ENCODE data around the gene GLB1L2.
"Not testable (repeated sequence)": the region's sequence is repeated elsewhere in the genome, so short reads cannot be mapped to it uniquely, and the experiment has no call there.

Gene GLB1L2, protein sequence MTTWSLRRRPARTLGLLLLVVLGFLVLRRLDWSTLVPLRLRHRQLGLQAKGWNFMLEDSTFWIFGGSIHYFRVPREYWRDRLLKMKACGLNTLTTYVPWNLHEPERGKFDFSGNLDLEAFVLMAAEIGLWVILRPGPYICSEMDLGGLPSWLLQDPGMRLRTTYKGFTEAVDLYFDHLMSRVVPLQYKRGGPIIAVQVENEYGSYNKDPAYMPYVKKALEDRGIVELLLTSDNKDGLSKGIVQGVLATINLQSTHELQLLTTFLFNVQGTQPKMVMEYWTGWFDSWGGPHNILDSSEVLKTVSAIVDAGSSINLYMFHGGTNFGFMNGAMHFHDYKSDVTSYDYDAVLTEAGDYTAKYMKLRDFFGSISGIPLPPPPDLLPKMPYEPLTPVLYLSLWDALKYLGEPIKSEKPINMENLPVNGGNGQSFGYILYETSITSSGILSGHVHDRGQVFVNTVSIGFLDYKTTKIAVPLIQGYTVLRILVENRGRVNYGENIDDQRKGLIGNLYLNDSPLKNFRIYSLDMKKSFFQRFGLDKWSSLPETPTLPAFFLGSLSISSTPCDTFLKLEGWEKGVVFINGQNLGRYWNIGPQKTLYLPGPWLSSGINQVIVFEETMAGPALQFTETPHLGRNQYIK

DNA sequence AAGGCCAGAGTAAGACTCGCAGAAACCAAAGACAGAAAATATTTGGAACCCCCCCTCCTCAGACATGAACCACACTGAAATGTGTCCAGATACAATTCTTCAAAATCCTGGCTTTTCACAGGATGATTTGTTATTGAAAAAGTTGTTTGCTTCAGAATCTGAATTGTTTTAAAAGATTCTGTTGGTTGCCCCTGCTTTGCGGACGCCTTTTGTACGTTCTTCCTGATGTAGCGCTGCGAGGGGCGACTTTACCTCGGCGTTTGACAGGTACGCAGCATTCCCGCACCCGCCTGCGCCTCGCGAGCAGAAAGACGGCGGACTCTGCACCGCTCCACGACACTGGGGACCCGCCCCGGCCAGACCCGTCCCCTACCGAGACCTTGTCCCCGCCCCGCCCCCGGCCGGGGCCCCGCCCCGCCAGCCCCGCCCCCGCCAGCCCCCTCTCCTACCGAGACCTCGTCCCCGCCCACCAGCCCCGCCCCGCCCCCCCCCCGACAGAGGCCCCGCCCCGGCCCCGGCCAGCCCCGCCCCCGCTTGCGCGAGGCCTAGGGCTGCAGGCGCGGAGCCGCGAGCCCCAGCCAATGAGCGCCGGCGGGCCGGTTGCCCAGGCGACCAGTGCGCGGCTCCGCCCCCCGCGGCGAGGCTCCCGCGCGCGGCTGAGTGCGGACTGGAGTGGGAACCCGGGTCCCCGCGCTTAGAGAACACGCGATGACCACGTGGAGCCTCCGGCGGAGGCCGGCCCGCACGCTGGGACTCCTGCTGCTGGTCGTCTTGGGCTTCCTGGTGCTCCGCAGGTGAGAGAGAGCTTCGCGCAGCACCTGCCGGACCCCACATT lies at the start of gene GLB1L2:
GLB1L2 (plus strand) TSS at position 635 of the 835 bp plus-strand sequence; CDS start at position 709, 74 bp downstream.
- peak; percentile 66 for DNase-seq (ENCODE audit: low spot score)

DNA sequence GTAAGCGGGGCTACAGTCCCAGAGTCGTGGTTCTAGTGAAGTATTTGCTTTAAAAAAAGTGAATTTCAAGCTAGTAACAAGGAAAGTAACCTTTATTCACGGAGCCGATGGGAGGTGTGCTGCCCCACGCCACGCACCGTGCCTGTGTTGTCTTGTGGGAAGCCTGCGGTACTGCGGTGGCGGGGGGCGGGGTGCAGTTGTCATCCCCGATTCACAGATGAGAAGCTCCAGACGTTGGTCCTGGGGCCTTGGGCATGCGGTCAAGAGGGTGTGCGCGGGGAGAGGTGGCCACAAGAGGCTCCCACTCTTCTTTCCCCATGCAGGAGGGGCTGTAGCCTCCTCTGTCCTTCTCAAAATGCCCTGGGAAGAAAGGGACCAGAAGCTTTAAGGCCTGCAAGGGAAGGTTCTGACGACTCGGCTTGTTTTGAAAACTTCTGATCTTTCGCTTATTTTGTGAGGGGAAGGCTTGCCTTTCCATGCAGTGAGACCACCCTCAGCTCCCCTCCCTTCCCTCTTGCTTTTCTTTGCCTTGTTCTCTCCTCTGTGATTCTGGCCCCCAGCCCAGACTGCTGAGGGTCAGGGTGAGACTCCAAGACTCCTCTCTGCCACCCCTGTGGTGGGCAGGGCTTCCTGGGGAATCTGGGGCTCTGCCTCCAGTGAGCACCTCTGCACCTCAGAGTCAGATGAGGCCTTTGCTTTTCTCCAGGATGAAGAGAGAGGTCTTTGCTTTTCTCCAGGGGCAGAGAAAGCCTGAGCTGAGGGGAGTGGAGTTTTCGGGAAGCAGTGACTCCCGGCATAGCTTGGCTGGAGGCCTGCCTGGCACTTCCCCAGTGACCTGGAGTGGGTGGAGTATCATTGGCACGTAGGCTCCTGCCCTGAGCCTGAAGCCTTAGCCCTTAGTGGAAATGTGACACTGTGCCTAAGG lies 49.4 kb upstream of the GLB1L2 start:
- no peak for DNase-seq (ENCODE audit: low spot score)

- DNase-seq (ENCODE audit: low spot score) = no peak
Measured at GRCh38 chr11:134283461-134284230, 48.1 kb upstream of the GLB1L2 start.

- not testable (repeated sequence) for DNase-seq (ENCODE audit: low spot score)
Measured at GRCh38 chr11:134284349-134284748, 47.4 kb upstream of the GLB1L2 start.

- DNase-seq (ENCODE audit: low spot score) = no peak
Measured at GRCh38 chr11:134287561-134287960, 44.2 kb upstream of the GLB1L2 start.

DNA sequence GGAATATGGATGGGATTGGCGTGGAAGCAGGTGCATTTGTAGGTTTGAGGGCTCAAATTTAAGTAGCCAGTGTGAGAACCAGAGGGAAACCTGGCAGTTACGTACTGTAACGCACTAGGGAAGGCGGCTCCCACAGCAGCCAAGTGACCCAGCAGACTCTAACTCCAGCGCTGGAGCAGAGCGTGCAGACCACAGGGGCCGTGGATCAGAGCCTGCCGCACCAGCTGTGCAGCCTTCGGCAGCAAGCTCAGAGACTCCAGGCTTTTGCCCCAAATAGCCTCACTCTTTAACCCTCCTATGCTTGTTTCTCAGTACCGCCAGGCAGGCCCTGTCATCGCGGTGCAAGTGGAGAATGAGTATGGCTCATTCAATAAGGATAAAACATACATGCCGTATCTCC lies 43.3 kb upstream of the GLB1L2 start:
- no peak for DNase-seq (ENCODE audit: low spot score)

GRCh38 chr11:134289167-134289566 lies 42.6 kb upstream of the GLB1L2 start:
- DNase-seq (ENCODE audit: low spot score) = no peak

DNA sequence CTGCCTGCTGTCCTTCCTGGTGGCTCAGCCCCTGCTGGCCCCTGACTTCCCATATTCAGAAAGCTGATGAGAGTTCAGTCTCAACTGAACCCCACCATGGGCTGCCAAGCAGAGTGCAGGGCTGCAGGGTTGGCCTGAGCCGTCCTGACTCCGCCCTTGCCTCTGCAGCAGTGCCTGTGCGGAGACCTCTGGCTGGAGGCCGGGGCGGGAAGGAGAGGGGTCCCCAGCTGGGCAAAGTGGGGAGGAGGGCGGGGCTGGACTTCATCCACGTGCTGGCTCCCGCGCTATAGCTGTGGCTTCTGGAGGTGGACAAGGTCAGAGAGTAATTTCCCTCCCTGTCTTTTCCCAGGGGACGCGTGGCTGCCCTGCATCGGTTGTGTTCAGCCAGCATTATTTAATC lies 42.0 kb upstream of the GLB1L2 start:
- DNase-seq (ENCODE audit: low spot score) = no peak

- no peak for DNase-seq (ENCODE audit: low spot score)
Measured at GRCh38 chr11:134290646-134291045, 41.1 kb upstream of the GLB1L2 start.

- no peak for DNase-seq (ENCODE audit: low spot score)
Measured at GRCh38 chr11:134291196-134291595, 40.6 kb upstream of the GLB1L2 start.

- DNase-seq (ENCODE audit: low spot score) = no peak
Measured at GRCh38 chr11:134292661-134293060, 39.1 kb upstream of the GLB1L2 start.

DNA sequence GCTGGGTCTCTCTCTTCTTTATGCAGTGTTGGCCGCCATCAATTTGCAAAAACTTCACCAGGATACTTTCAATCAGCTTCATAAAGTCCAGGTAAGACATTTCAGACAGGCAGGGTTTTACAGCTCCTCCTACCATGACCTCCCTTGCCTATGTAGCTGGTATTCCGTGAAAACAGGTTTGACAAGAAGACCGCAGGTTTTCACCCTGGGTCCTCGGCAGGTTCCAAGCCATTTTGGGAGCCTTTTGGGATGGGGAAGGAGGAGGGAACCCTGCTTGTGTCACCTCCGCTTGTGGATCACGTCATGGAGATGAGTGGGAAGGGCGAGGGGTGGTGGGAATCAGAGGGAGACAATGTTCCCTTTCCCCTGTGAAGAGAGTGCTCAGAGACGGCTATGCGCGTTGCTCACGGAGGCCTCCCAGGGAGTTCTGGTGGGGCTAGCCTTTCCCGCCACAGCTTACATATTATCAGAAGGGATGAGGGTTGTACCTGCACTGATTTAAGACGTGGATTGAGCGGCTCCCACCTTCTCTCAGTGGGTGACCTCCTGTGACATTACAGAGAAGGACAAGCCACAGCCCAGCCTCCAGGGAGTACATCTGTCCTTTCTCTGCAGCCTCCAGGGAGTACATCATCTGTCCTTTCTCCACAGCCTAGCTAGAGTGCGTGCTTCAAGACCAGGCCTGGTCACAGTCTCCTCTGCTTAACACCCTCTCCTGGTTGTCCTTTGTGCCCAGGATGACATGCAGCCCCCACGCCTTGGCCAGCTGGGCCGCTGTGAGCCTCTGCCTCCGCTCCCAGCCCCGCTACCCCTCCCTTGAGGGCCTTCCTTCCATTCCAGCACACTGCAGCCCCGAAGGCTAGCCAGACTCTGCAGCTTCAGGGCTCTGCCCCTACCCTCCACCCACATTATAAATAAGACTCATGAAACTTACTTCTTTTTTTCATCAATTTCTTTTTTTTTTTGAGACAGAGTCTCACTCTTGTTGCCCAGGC lies 38.4 kb upstream of the GLB1L2 start:
- DNase-seq (ENCODE audit: low spot score) = no peak

DNA sequence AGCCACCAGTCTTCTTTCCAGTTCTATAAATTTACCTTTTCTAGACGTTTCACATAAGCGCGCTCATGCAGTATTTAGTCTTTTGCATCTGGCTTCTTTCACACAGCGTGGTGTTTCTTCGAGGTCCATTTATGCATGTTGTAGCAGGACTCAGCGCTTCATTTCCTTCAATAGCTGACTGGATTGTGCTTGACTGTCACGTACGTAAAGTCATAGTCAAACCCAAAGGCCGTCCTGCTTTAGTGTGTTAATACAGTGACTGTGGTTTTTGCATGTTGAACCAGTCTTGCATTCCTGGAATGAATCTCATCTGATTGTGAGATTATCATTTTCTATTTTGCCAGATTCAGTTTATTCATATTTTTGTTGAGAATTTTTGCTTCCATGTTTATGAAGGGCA lies 37.1 kb upstream of the GLB1L2 start:
- peak; percentile 54 for DNase-seq (ENCODE audit: low spot score)

- DNase-seq (ENCODE audit: low spot score) = no peak
Measured at GRCh38 chr11:134312223-134312622, 19.6 kb upstream of the GLB1L2 start.

DNA sequence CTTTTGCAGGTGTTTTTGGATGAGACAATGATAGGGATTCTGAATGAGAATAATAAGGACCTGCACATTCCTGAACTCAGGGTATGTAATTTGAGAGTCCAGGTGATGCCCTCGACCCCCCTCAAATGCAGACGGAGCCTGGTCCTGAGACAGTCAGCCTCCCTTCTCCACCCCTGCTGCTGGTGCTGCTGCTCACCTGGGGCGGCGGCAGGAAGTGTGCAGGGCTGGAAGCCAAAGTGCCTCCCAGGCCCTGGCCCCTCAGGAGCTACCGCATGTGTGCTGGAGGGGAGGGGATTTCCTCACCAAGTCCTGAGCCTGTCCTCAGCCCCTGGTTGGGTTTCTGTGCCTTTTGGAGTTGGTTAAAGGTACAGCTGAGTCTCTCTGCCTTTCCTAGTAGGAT lies 19.0 kb upstream of the GLB1L2 start:
- no peak for DNase-seq (ENCODE audit: low spot score)

GRCh38 chr11:134313379-134313778 lies 18.4 kb upstream of the GLB1L2 start:
- no peak for DNase-seq (ENCODE audit: low spot score)

DNA sequence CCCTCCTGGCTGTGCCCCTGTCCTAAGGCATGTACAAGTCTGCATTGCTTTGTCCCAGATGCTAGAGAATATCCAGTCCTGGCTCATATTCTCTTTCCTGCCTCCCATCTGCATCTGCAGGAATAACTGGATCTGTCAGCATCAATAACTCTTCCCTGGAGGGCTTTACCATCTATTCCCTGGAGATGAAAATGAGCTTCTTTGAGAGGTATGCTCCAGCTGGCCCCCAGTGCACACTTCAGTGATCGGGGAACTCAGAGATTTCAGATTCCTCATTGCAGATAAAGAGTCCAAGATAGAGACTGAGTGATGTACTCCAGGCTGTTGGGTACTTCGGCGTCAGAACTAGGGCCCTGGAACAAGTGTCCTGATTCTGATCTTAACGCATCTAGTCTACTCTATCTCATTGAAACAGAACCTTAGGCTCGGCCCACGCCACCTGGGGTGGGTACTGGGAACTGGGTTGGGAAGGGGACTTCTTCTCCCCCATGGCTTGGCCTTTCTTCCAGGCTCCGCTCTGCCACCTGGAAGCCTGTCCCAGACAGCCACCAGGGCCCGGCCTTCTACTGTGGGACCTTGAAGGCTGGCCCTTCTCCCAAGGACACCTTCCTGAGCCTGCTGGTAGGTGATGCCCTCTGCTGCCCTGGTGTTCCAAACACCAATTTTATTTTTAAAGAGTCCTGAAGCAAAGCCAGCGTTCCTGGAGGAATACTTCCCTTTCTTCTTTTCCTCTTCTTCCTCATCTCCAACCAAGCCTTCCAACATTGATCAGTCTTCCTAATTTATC lies 17.8 kb upstream of the GLB1L2 start:
- DNase-seq (ENCODE audit: low spot score) = no peak

- DNase-seq (ENCODE audit: low spot score) = no peak
Measured at GRCh38 chr11:134317103-134317502, 14.7 kb upstream of the GLB1L2 start.

GRCh38 chr11:134321373-134321772 lies 10.4 kb upstream of the GLB1L2 start:
- not testable (repeated sequence) for DNase-seq (ENCODE audit: low spot score)
